ENCODE data around the gene EPHB2. TPM values are rescaled to one million over a fixed set of nuclear protein-coding genes. Genes with fewer than 3 reads are reported as not detected.

The EPHB2 gene
- total RNA-seq, 2 experiments from 2014 or later = 0.59 TPM; not detected in 1

DNA sequence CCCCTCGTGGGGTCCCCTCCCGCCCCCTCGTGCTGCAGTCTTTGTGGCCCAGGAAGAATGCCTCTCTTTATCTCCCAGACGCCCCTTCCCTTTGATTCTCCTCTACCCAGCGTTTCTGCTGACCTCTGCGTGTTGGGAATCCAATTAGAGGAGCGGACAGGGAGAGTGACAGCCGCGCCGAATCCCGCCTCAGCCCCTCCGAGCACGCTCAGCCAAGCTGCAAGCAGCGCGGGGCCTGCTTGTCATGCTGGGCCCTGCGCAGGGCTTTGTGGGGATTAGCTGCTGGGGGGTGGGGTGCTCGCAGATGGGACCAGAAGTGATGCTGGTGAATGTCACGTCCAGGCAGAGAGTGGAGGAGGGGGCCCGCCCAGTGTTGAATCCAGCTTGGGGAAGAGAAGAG is 91.1 kb downstream of the EPHB2 start:
- CTCF ChIA-PET (ENCODE audit: unreplicated experiment) = no interaction called here
- TF ChIP-seq EZH2phosphoT487 (IDR thresholded peaks at IDR 0.05; ENCODE audit: borderline replicate concordance, low read depth, low read length) = no peak
- TF ChIP-seq, protein P1, sequence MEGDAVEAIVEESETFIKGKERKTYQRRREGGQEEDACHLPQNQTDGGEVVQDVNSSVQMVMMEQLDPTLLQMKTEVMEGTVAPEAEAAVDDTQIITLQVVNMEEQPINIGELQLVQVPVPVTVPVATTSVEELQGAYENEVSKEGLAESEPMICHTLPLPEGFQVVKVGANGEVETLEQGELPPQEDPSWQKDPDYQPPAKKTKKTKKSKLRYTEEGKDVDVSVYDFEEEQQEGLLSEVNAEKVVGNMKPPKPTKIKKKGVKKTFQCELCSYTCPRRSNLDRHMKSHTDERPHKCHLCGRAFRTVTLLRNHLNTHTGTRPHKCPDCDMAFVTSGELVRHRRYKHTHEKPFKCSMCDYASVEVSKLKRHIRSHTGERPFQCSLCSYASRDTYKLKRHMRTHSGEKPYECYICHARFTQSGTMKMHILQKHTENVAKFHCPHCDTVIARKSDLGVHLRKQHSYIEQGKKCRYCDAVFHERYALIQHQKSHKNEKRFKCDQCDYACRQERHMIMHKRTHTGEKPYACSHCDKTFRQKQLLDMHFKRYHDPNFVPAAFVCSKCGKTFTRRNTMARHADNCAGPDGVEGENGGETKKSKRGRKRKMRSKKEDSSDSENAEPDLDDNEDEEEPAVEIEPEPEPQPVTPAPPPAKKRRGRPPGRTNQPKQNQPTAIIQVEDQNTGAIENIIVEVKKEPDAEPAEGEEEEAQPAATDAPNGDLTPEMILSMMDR (conservative IDR thresholded peaks at IDR 0.05; ENCODE audit: low read length) = no peak
- H3K4me2 ChIP-seq (ENCODE audit: low read length) = no peak overlapping the region
- H3K9me3 ChIP-seq (ENCODE audit: low read length) = no peaks in the 10 kb centered on the region
- H4K20me1 ChIP-seq (ENCODE audit: insufficient read depth, low read length) = no peaks in the 10 kb centered on the region
- BruUV-seq (replicated peaks) = no TSS peak
- no peaks in the 10 kb centered on the region for H3K9me2 ChIP-seq (ENCODE audit: insufficient read depth, low read length)
- intact Hi-C loops (cut with micrococcal nuclease; ENCODE audit: unreplicated experiment) = no loop called here
- H3K27ac ChIP-seq (ENCODE audit: low read depth, low read length, poor library complexity, severe bottlenecking) = no peak overlapping the region
- DNase-seq (ENCODE audit: low spot score) = no peak
- no peak overlapping the region for H2AFZ ChIP-seq (ENCODE audit: low read length)
- H3K36me3 ChIP-seq (ENCODE audit: insufficient read depth, low read length) = no peaks in the 10 kb centered on the region
- no peaks in the 10 kb centered on the region for H3K4me1 ChIP-seq (ENCODE audit: insufficient read depth, low read length, poor library complexity, severe bottlenecking)
- H3K4me3 ChIP-seq (ENCODE audit: low read depth, low read length, poor library complexity, severe bottlenecking) = no peak overlapping the region
- POLR2A ChIA-PET = no interaction called here
- H3K79me2 ChIP-seq (ENCODE audit: insufficient read depth, low read depth, low read length) = no peaks in the 10 kb centered on the region

- intact Hi-C loops (cut with micrococcal nuclease; ENCODE audit: unreplicated experiment) = no loop called here
- H3K9me2 ChIP-seq (ENCODE audit: insufficient read depth, low read length) = no peaks in the 10 kb centered on the region
- ChIA-PET POLR2A (no interaction called here), CTCF (ENCODE audit: unreplicated experiment) (no interaction called here)
- H3K27ac ChIP-seq (ENCODE audit: low read depth, low read length, poor library complexity, severe bottlenecking) = no peak overlapping the region
- H3K36me3 ChIP-seq (ENCODE audit: insufficient read depth, low read length) = no peaks in the 10 kb centered on the region
- H3K4me3 ChIP-seq (ENCODE audit: low read depth, low read length, poor library complexity, severe bottlenecking) = no peak overlapping the region
- H4K20me1 ChIP-seq (ENCODE audit: insufficient read depth, low read length) = no peaks in the 10 kb centered on the region
- no peaks in the 10 kb centered on the region for H3K9me3 ChIP-seq (ENCODE audit: low read length)
- DNase-seq (ENCODE audit: low spot score) = no peak
- H3K4me1 ChIP-seq (ENCODE audit: insufficient read depth, low read length, poor library complexity, severe bottlenecking) = no peaks in the 10 kb centered on the region
- H3K79me2 ChIP-seq (ENCODE audit: insufficient read depth, low read depth, low read length) = no peaks in the 10 kb centered on the region
- TF ChIP-seq, protein P1 (conservative IDR thresholded peaks at IDR 0.05; ENCODE audit: low read length) = no peak
- TF ChIP-seq EZH2phosphoT487 (IDR thresholded peaks at IDR 0.05; ENCODE audit: borderline replicate concordance, low read depth, low read length) = no peak
- H3K4me2 ChIP-seq (ENCODE audit: low read length) = no peak overlapping the region
- H2AFZ ChIP-seq (ENCODE audit: low read length) = no peak overlapping the region
- no TSS peak for BruUV-seq (replicated peaks)
Observed at GRCh38 chr1:22803833-22804232, 93.2 kb downstream of the EPHB2 start.

- Histone ChIP-seq H2AFZ (ENCODE audit: low read length) (no peak overlapping the region), H3K79me2 (ENCODE audit: insufficient read depth, low read depth, low read length) (no peaks in the 10 kb centered on the region), H3K4me1 (ENCODE audit: insufficient read depth, low read length, poor library complexity, severe bottlenecking) (no peaks in the 10 kb centered on the region), H3K4me3 (ENCODE audit: low read depth, low read length, poor library complexity, severe bottlenecking) (no peak overlapping the region), H3K27ac (ENCODE audit: low read depth, low read length, poor library complexity, severe bottlenecking) (no peak overlapping the region), H3K36me3 (ENCODE audit: insufficient read depth, low read length) (no peaks in the 10 kb centered on the region), H3K4me2 (ENCODE audit: low read length) (no peak overlapping the region), H3K9me2 (ENCODE audit: insufficient read depth, low read length) (no peaks in the 10 kb centered on the region), H4K20me1 (ENCODE audit: insufficient read depth, low read length) (no peaks in the 10 kb centered on the region), H3K9me3 (ENCODE audit: low read length) (no peaks in the 10 kb centered on the region)
- intact Hi-C loops (cut with micrococcal nuclease; ENCODE audit: unreplicated experiment) = no loop called here
- no peak for DNase-seq (ENCODE audit: low spot score)
- no TSS peak for BruUV-seq (replicated peaks)
- ChIA-PET POLR2A (no interaction called here), CTCF (ENCODE audit: unreplicated experiment) (no interaction called here)
- no peak for TF ChIP-seq EZH2phosphoT487 (IDR thresholded peaks at IDR 0.05; ENCODE audit: borderline replicate concordance, low read depth, low read length)
- TF ChIP-seq, protein P1 (conservative IDR thresholded peaks at IDR 0.05; ENCODE audit: low read length) = no peak
Observed at GRCh38 chr1:22804406-22804805, 93.8 kb downstream of the EPHB2 start.
